HCT116 (cell line): ENCODE measurements around the gene TGFBR3L. TPM values are rescaled to one million over a fixed set of nuclear protein-coding genes. Genes with fewer than 3 reads are reported as not detected.

Source experiments
- ATAC-seq: fragments of 200-7000 bp; cut with Tn5 transposase; 2 replicates; pipeline ENCODE4 v1.9.1; 2020; ENCODE audit warnings: mild to moderate bottlenecking, moderate library complexity
- BruUV-seq: library from RNA; stranded (reverse); fragments of 400-500 nt; replicated peaks from 2 replicates; lab custom pipeline; 2021; lab: Mats Ljungman, UMichigan
- CTCF ChIA-PET: fragments of 300-600 bp; sonication (Branson Sonifier 250); formaldehyde crosslinking; loops from one replicate; lab custom pipeline; 2021; ENCODE audit warnings: antibody characterized with exemption; lab: Charles Lee
- POLR2A ChIA-PET: fragments of 300-600, 350-600 bp; sonication (Branson Sonifier 250); formaldehyde crosslinking; loops from one replicate; lab custom pipeline; 2021; ENCODE audit warnings: antibody characterized with exemption; lab: Charles Lee
- RAD21 ChIA-PET, 2 experiments: fragments of 300-600 bp; sonication (Branson Sonifier 250); formaldehyde crosslinking; loops; one replicate each; lab custom pipeline; 2023; ENCODE audit warnings: low total read pairs in 2 of 2; ENCODE audit not compliant: uncharacterized antibody in 2 of 2, unreplicated experiment in 2 of 2, low non-redundant PET in 1 of 2; lab: Charles Lee
- DNase-seq: peaks from one replicate; pipeline ENCODE4 v3.0.0-alpha.2; 2010; ENCODE audit warnings: low read depth, low spot score
- H2AFZ ChIP-seq: fragments of 200-600 bp; shearing (Covaris generic), sonication (generic); 2 replicates; pipeline ENCODE4 v1.6.1; 2017; ENCODE audit warnings: low read depth, mixed run types, mixed read lengths, antibody characterized with exemption, low read length; ENCODE audit not compliant: poor library complexity, severe bottlenecking
- H3K27ac ChIP-seq: 2 replicates; pipeline ENCODE4 v1.5.1; 2012; ENCODE audit warnings: low read depth, low read length
- H3K27me3 ChIP-seq: fragments of 200-600 bp; sonication (generic); 2 replicates; pipeline ENCODE4 v1.6.1; 2016; ENCODE audit warnings: mixed run types, low read length, mixed read lengths; ENCODE audit not compliant: insufficient read depth
- H3K36me3 ChIP-seq, 2 experiments: fragments of 200-500 bp in 1 of 2; fragments of 200-600 bp in 1 of 2; sonication (Bioruptor generic) in 1 of 2; sonication (generic) in 1 of 2; 2 replicates each; pipeline versions ENCODE4 v1.5.1 to v1.6.1; 2014 to 2016; ENCODE audit warnings: low read length in 2 of 2, inconsistent platforms in 1 of 2, mixed read lengths in 1 of 2, mixed run types in 1 of 2; ENCODE audit not compliant: insufficient read depth in 2 of 2, control insufficient read depth in 1 of 2
- H3K4me1 ChIP-seq, 2 experiments: fragments of 200-600 bp in 1 of 2; sonication (generic) in 1 of 2; 2 replicates each; pipeline versions ENCODE4 v1.5.1 to v1.6.1; 2012 to 2017; ENCODE audit warnings: low read length in 2 of 2, inconsistent platforms in 1 of 2, mild to moderate bottlenecking in 1 of 2, mixed read lengths in 1 of 2, mixed run types in 1 of 2, moderate library complexity in 1 of 2; ENCODE audit not compliant: insufficient read depth in 2 of 2, control insufficient read depth in 1 of 2
- H3K4me2 ChIP-seq: fragments of 200-600 bp; sonication (generic); 2 replicates; pipeline ENCODE4 v1.6.1; 2017; ENCODE audit warnings: mixed run types, low read length, mixed read lengths
- H3K4me3 ChIP-seq, 2 experiments: fragments of 200-600 bp in 1 of 2; sonication (generic) in 1 of 2; replicated peaks in 1 of 2; 2 replicates each; pipeline ENCODE4 v1.5.1; 2011 to 2016; ENCODE audit warnings: low read length in 2 of 2, control low read depth in 1 of 2, low read depth in 1 of 2, mild to moderate bottlenecking in 1 of 2, mixed read lengths in 1 of 2, mixed run types in 1 of 2
- H3K79me2 ChIP-seq: fragments of 200-600 bp; sonication (generic); 2 replicates; pipeline ENCODE4 v1.6.1; 2017; ENCODE audit warnings: mild to moderate bottlenecking, mixed run types, low read length, moderate library complexity, mixed read lengths; ENCODE audit not compliant: insufficient read depth
- H3K9ac ChIP-seq: fragments of 200-600 bp; sonication (generic); 2 replicates; pipeline ENCODE4 v1.6.1; 2016; ENCODE audit warnings: low read length, mixed read lengths
- H3K9me2 ChIP-seq: fragments of 200-600 bp; sonication (generic), shearing (Covaris generic); 2 replicates; pipeline ENCODE4 v1.6.1; 2017; ENCODE audit warnings: mixed run types, mild to moderate bottlenecking, moderate library complexity; ENCODE audit not compliant: insufficient read depth
- H3K9me3 ChIP-seq, 2 experiments: fragments of 200-500 bp in 1 of 2; fragments of 200-600 bp in 1 of 2; sonication (Bioruptor generic) in 1 of 2; sonication (generic) in 1 of 2; 2 replicates each; pipeline ENCODE4 v1.6.1; 2014 to 2017; ENCODE audit warnings: low read length in 2 of 2, mixed read lengths in 2 of 2, inconsistent platforms in 1 of 2, low read depth in 1 of 2, mild to moderate bottlenecking in 1 of 2, mixed run types in 1 of 2, moderate library complexity in 1 of 2; ENCODE audit not compliant: control insufficient read depth in 1 of 2, insufficient read depth in 1 of 2
- H4K20me1 ChIP-seq: fragments of 200-600 bp; sonication (generic), shearing (Covaris generic); 2 replicates; pipeline ENCODE4 v1.6.1; 2017; ENCODE audit warnings: mixed run types, mild to moderate bottlenecking, moderate library complexity; ENCODE audit not compliant: insufficient read depth
- ATF3 ChIP-seq: IDR thresholded peaks from 2 replicates; pipeline ENCODE4 v1.6.1; 2012
- CBX3 ChIP-seq: IDR thresholded peaks from 2 replicates; pipeline ENCODE4 v1.6.1; 2012; ENCODE audit warnings: low read depth
- CTCF ChIP-seq, 3 experiments: fragments of 200-600 bp in 1 of 3; sonication (generic) in 1 of 3; IDR thresholded peaks in 2 of 3; conservative IDR thresholded peaks in 1 of 3; 2 replicates each; pipeline ENCODE4 v1.5.1; 2012 to 2017; ENCODE audit warnings: low read depth in 2 of 3, low read length in 2 of 3, antibody characterized with exemption in 1 of 3, borderline replicate concordance in 1 of 3, control low read depth in 1 of 3, mild to moderate bottlenecking in 1 of 3, mixed read lengths in 1 of 3, mixed run types in 1 of 3, moderate library complexity in 1 of 3; ENCODE audit not compliant: insufficient read depth in 1 of 3
- EGR1 ChIP-seq: IDR thresholded peaks from 2 replicates; pipeline ENCODE4 v1.6.1; 2012; ENCODE audit warnings: low read depth
- EZH2 ChIP-seq: fragments of 200-600 bp; sonication (generic); IDR thresholded peaks from 2 replicates; pipeline ENCODE4 v1.6.1; 2017; ENCODE audit warnings: antibody characterized with exemption, mixed run types
- EZH2phosphoT487 ChIP-seq: fragments of 200-600 bp; IDR thresholded peaks from 2 replicates; pipeline ENCODE4 v1.6.1; 2018; ENCODE audit warnings: antibody characterized with exemption, borderline replicate concordance
- FOSL1 ChIP-seq: IDR thresholded peaks from 2 replicates; pipeline ENCODE4 v1.6.1; 2012; ENCODE audit warnings: low read depth
- MAX ChIP-seq: IDR thresholded peaks from 2 replicates; pipeline ENCODE4 v1.6.1; 2012
- REST ChIP-seq: IDR thresholded peaks from 2 replicates; pipeline ENCODE4 v1.6.1; 2012; ENCODE audit warnings: low read depth
- SIN3A ChIP-seq: IDR thresholded peaks from 2 replicates; pipeline ENCODE4 v1.6.1; 2012; ENCODE audit warnings: low read depth
- SP1 ChIP-seq: IDR thresholded peaks from 2 replicates; pipeline ENCODE4 v1.6.1; 2012; ENCODE audit warnings: low read depth
- SRF ChIP-seq: IDR thresholded peaks from 2 replicates; pipeline ENCODE4 v1.6.1; 2012; ENCODE audit warnings: low read depth
- TCF7L2 ChIP-seq: IDR thresholded peaks from 2 replicates; pipeline ENCODE4 v1.7.0; 2011; ENCODE audit warnings: borderline replicate concordance, inconsistent platforms; ENCODE audit not compliant: insufficient read depth, insufficient read length; ENCODE audit errors: extremely low read depth
- YY1 ChIP-seq: IDR thresholded peaks from 2 replicates; pipeline ENCODE4 v1.6.1; 2011; ENCODE audit warnings: low read length, low read depth, moderate library complexity, mild to moderate bottlenecking; ENCODE audit not compliant: insufficient replicate concordance; ENCODE audit errors: extremely low read depth
- ZNF274 ChIP-seq: fragments of 200-500 bp; sonication (Bioruptor generic); IDR thresholded peaks from 2 replicates; pipeline ENCODE4 v1.6.1; 2014; ENCODE audit warnings: mild to moderate bottlenecking, low read depth, low read length, inconsistent platforms
- intact Hi-C: fragments of 100-400 bp; cut with micrococcal nuclease; formaldehyde crosslinking; loops from 2 replicates; pipeline ENCODE4 v1.10.0; 2022
- total RNA-seq: library from RNA; stranded (reverse); gene quantifications from one replicate; pipeline ENCODE4 v1.2.1, GENCODE V29; 2021; ENCODE audit not compliant: unreplicated experiment

Gene TGFBR3L
- total RNA-seq, 1 experiment from 2014 or later: 30.9 TPM

GRCh38 chr19:7932276-7932929, 17.8 kb downstream of the TGFBR3L start (continued):
- TF ChIP-seq EZH2phosphoT487: no peak
- TF ChIP-seq FOSL1: no peak
- TF ChIP-seq TCF7L2: no peak
- TF ChIP-seq MAX: no peak
- TF ChIP-seq REST: no peak
- no peak for TF ChIP-seq SP1
- no peak for TF ChIP-seq ATF3
- no peak for TF ChIP-seq ZNF274

- no TSS peak for BruUV-seq
- Histone ChIP-seq H4K20me1 (no peaks in the 10 kb centered on the region), H3K79me2 (peaks cover 2% of the 10 kb centered on the region), H3K9me2 (no peaks in the 10 kb centered on the region), H3K27ac (no peak overlapping the region), H3K4me1 (peaks cover 22 to 31% of the 10 kb centered on the region in 2 experiments), H3K9me3 (no peaks in the 10 kb centered on the region), H3K4me2 (no peak overlapping the region), H3K27me3 (no peaks in the 10 kb centered on the region), H3K36me3 (peaks cover 30 to 40% of the 10 kb centered on the region in 2 experiments), H2AFZ (no peak overlapping the region), H3K9ac (no peak overlapping the region), H3K4me3 (no peak overlapping the region)
- DNase-seq (no peak), ATAC-seq (no peak)
- CTCF ChIA-PET: no interaction called here
- RAD21 ChIA-PET: no interaction called here
- intact Hi-C loops: no loop called here
- POLR2A ChIA-PET: no interaction called here
- TF ChIP-seq SP1 (no peak), SRF (no peak), CTCF (IDR thresholded peaks at IDR 0.05 in 2 of 3, conservative IDR thresholded peaks at IDR 0.05 in 1 of 3; ENCODE audit: borderline replicate concordance in 1 of 3, insufficient read depth in 1 of 3, low read depth in 2 of 3, low read length in 2 of 3) (no peak), REST (no peak), SIN3A (no peak), EZH2 (no peak), YY1 (no peak), EGR1 (no peak), CBX3 (no peak)
These were observed 18.3 kb downstream of the TGFBR3L start for GRCh38 chr19:7932930-7933300.
